Mucosa of descending colon (tissue), 3 donors: Measurements from ENCODE around the gene ARF3. TPM values are rescaled to one million over a fixed set of nuclear protein-coding genes. Genes with fewer than 3 reads are reported as not detected.

ENCODE experiments used
- ATAC-seq: fragments of 200-7000 bp; cut with Tn5 transposase; one replicate; pipeline ENCODE4 v1.9.1; 2020; ENCODE audit warnings: mild to moderate bottlenecking, moderate library complexity
- DNase-seq, 3 donors: peaks; one replicate each; pipeline ENCODE4 v3.0.0-alpha.2; 2020
- H3K36me3 ChIP-seq: fragments of 200-600 bp; one replicate; pipeline ENCODE4 v1.8.0; 2021; ENCODE audit warnings: low read depth, mild to moderate bottlenecking
- H3K4me1 ChIP-seq: fragments of 200-600 bp; one replicate; pipeline ENCODE4 v1.8.0; 2021; ENCODE audit warnings: low read depth, mild to moderate bottlenecking
- H3K4me3 ChIP-seq: fragments of 200-600 bp; one replicate; pipeline ENCODE4 v1.8.0; 2021; ENCODE audit warnings: mild to moderate bottlenecking
- H3K9me3 ChIP-seq: fragments of 200-600 bp; one replicate; pipeline ENCODE4 v1.8.0; 2021; ENCODE audit warnings: mild to moderate bottlenecking
- CTCF ChIP-seq: fragments of 200-600 bp; IDR thresholded peaks from one replicate; pipeline ENCODE4 v1.8.0; 2022; ENCODE audit warnings: antibody characterized with exemption, mild to moderate bottlenecking
- intact Hi-C, 2 donors: fragments of 100-400 bp; cut with DNase I in 1 of 2; cut with micrococcal nuclease in 1 of 2; formaldehyde crosslinking; loops; one replicate each; pipeline versions ENCODE4 v1.11.0 to v1.11.1; 2022; cut with DNase I, micrococcal nuclease
- total RNA-seq, 3 donors: library from RNA; stranded (reverse); fragmentation: NEBNext Ultra II Directional in 2 of 3; extraction: Animal tissue kit (Norgen Biotek cat#: 25700) in 2 of 3; gene quantifications; one replicate each; pipeline versions ENCODE4 v1.2.1 to v1.2.4, GENCODE V29; 2021 to 2023
- donor health status: DM: no; HTN: no; CAD: no; lungs with moderate emphysema.
- donor health status: DM: no; HTN: no; CAD: no.
- donor health status: DM: no; HTN: yes; CAD: no.

Gene ARF3
- total RNA-seq, 3 donors from 2014 or later: 207 to 280 (median 266) TPM

- no peak for TF ChIP-seq CTCF
- intact Hi-C loops: no loop called here
Observed at GRCh38 chr12:48985901-48986300, 28.6 kb upstream of the ARF3 start.

GRCh38 chr12:48985475-48985897 is 28.2 kb upstream of the ARF3 start:
- no peak for TF ChIP-seq CTCF

More at GRCh38 chr12:48985901-48986300, 28.6 kb upstream of the ARF3 start:
- no peak for ATAC-seq
- DNase-seq: no peak
- H3K9me3 ChIP-seq: no peaks in the 10 kb centered on the region
- no peaks in the 10 kb centered on the region for H3K36me3 ChIP-seq
- no peak overlapping the region for H3K4me3 ChIP-seq
- H3K4me1 ChIP-seq: peaks cover 13% of the 10 kb centered on the region

GRCh38 chr12:48982397-48983080 is 25.3 kb upstream of the ARF3 start:
- DNase-seq: no peak
- Histone ChIP-seq H3K4me3 (no peak overlapping the region), H3K4me1 (peaks cover 45% of the 10 kb centered on the region), H3K36me3 (no peaks in the 10 kb centered on the region), H3K9me3 (no peaks in the 10 kb centered on the region)
- no peak for TF ChIP-seq CTCF
- ATAC-seq: no peak
- intact Hi-C loops: no loop called here

More at GRCh38 chr12:48985475-48985897, 28.2 kb upstream of the ARF3 start:
- no peak overlapping the region for H3K4me3 ChIP-seq
- DNase-seq (peak; percentile 56 to 77 (median 60)), ATAC-seq (peak; percentile 71)
- H3K4me1 ChIP-seq: peaks cover 17% of the 10 kb centered on the region
- intact Hi-C loops: no loop called here
- H3K36me3 ChIP-seq: no peaks in the 10 kb centered on the region
- H3K9me3 ChIP-seq: no peaks in the 10 kb centered on the region

- Histone ChIP-seq H3K4me1 (peaks cover 45% of the 10 kb centered on the region), H3K9me3 (no peaks in the 10 kb centered on the region), H3K36me3 (no peaks in the 10 kb centered on the region), H3K4me3 (no peak overlapping the region)
- intact Hi-C loops: no loop called here
- DNase-seq (no peak), ATAC-seq (no peak)
- no peak for TF ChIP-seq CTCF
Observed at GRCh38 chr12:48981757-48982157, 24.5 kb upstream of the ARF3 start.

GRCh38 chr12:48980953-48981756 is 23.9 kb upstream of the ARF3 start:
- DNase-seq (peak in 2 of 3 donors; percentile 64 to 69), ATAC-seq (peak; percentile 40)
- intact Hi-C loops: no loop called here
- no peak overlapping the region for H3K4me3 ChIP-seq
- TF ChIP-seq CTCF: no peak
- peaks cover 45% of the 10 kb centered on the region for H3K4me1 ChIP-seq
- no peaks in the 10 kb centered on the region for H3K36me3 ChIP-seq
- no peaks in the 10 kb centered on the region for H3K9me3 ChIP-seq
